ENCODE data around the gene ZBTB24. TPM values are rescaled to one million over a fixed set of nuclear protein-coding genes. Genes with fewer than 3 reads are reported as not detected.

ZBTB24 gene
- polyA plus RNA-seq, 3 donors: 3.1 to 4.7 (median 3.4) TPM

DNA sequence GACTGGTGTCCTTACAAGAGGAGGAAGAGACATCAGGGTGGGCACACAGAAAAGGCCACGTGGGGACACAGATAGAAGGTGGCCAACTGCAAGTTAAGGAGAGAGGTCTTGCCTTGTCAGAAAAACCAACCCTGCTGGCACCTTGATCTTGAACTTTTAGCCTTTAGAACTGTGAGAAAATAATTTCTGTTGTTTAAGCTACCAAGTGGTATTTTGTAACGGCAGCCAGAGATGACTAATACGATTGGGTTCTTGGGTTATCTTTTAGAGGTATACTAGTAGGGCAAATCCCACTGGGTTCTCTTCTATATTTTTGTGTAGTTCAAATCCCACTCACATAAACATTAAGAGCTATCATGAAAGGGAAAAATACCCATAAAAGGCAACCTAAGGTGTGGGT, 31.9 kb upstream of the ZBTB24 start:
- H3K9me3 ChIP-seq (replicated peaks in 1 of 2; ENCODE audit: control insufficient read depth in 1 of 2, insufficient read depth in 1 of 2, low read length in 2 of 2): peaks cover 0 to 7% of the 10 kb centered on the region in 2 donors
- no peak for DNase-seq
- 89% methylated on average over 1 of the region's 3 CpGs for WGBS (ENCODE audit: insufficient coverage)
- H3K27me3 ChIP-seq (ENCODE audit: control insufficient read depth in 2 of 2, insufficient read depth in 2 of 2, low read length in 2 of 2): no peaks in the 10 kb centered on the region
- H3K79me2 ChIP-seq (ENCODE audit: insufficient read depth, low read length): no peaks in the 10 kb centered on the region
- intact Hi-C loops (cut with micrococcal nuclease): no loop called here
- H3K4me2 ChIP-seq (replicated peaks; ENCODE audit: extremely low read depth, low read length, poor library complexity, severe bottlenecking): no peak overlapping the region
- peaks cover 10 to 17% of the 10 kb centered on the region in 2 donors for H3K4me1 ChIP-seq (ENCODE audit: control insufficient read depth in 1 of 2, insufficient read depth in 2 of 2, low read length in 2 of 2)
- Mint-ChIP-seq H3K27ac (peak overlapping the region in 1 of 7 donors; percentile 25), H3K9me3 (peaks cover 0 to 8% (median 4%) of the 10 kb centered on the region in 7 donors), H3K36me3 (no peaks in the 10 kb centered on the region), H3K27me3 (ENCODE audit: low read depth in 3 of 3) (peaks cover 0 to 1% (median 0%) of the 10 kb centered on the region in 3 donors), H3K4me3 (no peak overlapping the region), H3K4me1 (peaks cover 19% of the 10 kb centered on the region)
- no peak overlapping the region for H3K4me3 ChIP-seq (replicated peaks in 1 of 3; ENCODE audit: low read depth in 2 of 3, low read length in 3 of 3)
- H3K27ac ChIP-seq (ENCODE audit: low read depth in 1 of 2, low read length in 2 of 2): no peak overlapping the region
- no peak overlapping the region for H2AFZ ChIP-seq (ENCODE audit: insufficient read depth, low read depth, low read length, poor library complexity, severe bottlenecking)
- no peaks in the 10 kb centered on the region for H3K36me3 ChIP-seq (replicated peaks in 1 of 2; ENCODE audit: control insufficient read depth in 1 of 2, insufficient read depth in 2 of 2, low read length in 2 of 2)
- H4K20me1 ChIP-seq (ENCODE audit: insufficient read depth, low read length): no peaks in the 10 kb centered on the region
- H3K9ac ChIP-seq (ENCODE audit: insufficient read depth, low read length, poor library complexity, severe bottlenecking): no peak overlapping the region
- TF ChIP-seq, protein P1, sequence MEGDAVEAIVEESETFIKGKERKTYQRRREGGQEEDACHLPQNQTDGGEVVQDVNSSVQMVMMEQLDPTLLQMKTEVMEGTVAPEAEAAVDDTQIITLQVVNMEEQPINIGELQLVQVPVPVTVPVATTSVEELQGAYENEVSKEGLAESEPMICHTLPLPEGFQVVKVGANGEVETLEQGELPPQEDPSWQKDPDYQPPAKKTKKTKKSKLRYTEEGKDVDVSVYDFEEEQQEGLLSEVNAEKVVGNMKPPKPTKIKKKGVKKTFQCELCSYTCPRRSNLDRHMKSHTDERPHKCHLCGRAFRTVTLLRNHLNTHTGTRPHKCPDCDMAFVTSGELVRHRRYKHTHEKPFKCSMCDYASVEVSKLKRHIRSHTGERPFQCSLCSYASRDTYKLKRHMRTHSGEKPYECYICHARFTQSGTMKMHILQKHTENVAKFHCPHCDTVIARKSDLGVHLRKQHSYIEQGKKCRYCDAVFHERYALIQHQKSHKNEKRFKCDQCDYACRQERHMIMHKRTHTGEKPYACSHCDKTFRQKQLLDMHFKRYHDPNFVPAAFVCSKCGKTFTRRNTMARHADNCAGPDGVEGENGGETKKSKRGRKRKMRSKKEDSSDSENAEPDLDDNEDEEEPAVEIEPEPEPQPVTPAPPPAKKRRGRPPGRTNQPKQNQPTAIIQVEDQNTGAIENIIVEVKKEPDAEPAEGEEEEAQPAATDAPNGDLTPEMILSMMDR (IDR thresholded peaks at IDR 0.05): no peak

DNA sequence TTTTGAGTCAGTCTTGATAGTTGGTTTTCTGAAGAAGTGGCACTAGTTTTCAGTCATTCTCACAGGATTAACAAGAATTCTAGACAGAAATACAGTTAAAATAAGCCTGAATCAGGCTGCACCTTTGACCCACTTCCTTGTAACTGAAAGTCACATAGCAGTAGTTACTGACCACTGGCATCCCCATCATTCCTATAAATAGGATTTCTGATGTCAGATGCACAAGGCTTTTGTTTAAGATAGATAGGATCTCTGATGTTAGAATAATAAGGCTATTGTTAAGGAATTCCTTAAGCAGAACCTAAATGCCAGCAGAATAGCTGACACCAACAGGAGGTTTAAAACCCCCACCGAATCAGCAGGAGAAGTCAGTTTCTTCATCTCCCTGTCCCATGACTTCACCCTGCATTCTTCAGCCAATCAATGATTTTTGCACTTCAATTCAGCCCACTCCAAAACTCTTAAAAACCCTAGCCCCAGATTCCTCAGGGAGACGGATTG, 30.6 kb upstream of the ZBTB24 start:
- no peak overlapping the region for H3K4me2 ChIP-seq (replicated peaks; ENCODE audit: extremely low read depth, low read length, poor library complexity, severe bottlenecking)
- Mint-ChIP-seq H3K27me3 (ENCODE audit: low read depth in 3 of 3) (no peaks in the 10 kb centered on the region), H3K4me3 (no peak overlapping the region), H3K36me3 (no peaks in the 10 kb centered on the region), H3K4me1 (peaks cover 19% of the 10 kb centered on the region), H3K9me3 (peaks cover 0 to 8% (median 5%) of the 10 kb centered on the region in 7 donors), H3K27ac (no peak overlapping the region)
- no peaks in the 10 kb centered on the region for H3K36me3 ChIP-seq (replicated peaks in 1 of 2; ENCODE audit: control insufficient read depth in 1 of 2, insufficient read depth in 2 of 2, low read length in 2 of 2)
- no peak for DNase-seq
- TF ChIP-seq, protein P1 (IDR thresholded peaks at IDR 0.05): no peak
- no peak overlapping the region for H3K9ac ChIP-seq (ENCODE audit: insufficient read depth, low read length, poor library complexity, severe bottlenecking)
- WGBS (ENCODE audit: insufficient coverage): 83% methylated on average over 1 of the region's 2 CpGs
- no peaks in the 10 kb centered on the region for H4K20me1 ChIP-seq (ENCODE audit: insufficient read depth, low read length)
- H3K4me1 ChIP-seq (ENCODE audit: control insufficient read depth in 1 of 2, insufficient read depth in 2 of 2, low read length in 2 of 2): peaks cover 10 to 17% of the 10 kb centered on the region in 2 donors
- H3K4me3 ChIP-seq (replicated peaks in 1 of 3; ENCODE audit: low read depth in 2 of 3, low read length in 3 of 3): no peak overlapping the region
- H3K79me2 ChIP-seq (ENCODE audit: insufficient read depth, low read length): no peaks in the 10 kb centered on the region
- H3K9me3 ChIP-seq (replicated peaks in 1 of 2; ENCODE audit: control insufficient read depth in 1 of 2, insufficient read depth in 1 of 2, low read length in 2 of 2): peaks cover 0 to 13% of the 10 kb centered on the region in 2 donors
- H3K27ac ChIP-seq (ENCODE audit: low read depth in 1 of 2, low read length in 2 of 2): no peak overlapping the region
- no peaks in the 10 kb centered on the region for H3K27me3 ChIP-seq (ENCODE audit: control insufficient read depth in 2 of 2, insufficient read depth in 2 of 2, low read length in 2 of 2)
- intact Hi-C loops (cut with micrococcal nuclease): no loop called here
- no peak overlapping the region for H2AFZ ChIP-seq (ENCODE audit: insufficient read depth, low read depth, low read length, poor library complexity, severe bottlenecking)
